Measurements from ENCODE around the gene PLXNA2.

Gene PLXNA2

DNA sequence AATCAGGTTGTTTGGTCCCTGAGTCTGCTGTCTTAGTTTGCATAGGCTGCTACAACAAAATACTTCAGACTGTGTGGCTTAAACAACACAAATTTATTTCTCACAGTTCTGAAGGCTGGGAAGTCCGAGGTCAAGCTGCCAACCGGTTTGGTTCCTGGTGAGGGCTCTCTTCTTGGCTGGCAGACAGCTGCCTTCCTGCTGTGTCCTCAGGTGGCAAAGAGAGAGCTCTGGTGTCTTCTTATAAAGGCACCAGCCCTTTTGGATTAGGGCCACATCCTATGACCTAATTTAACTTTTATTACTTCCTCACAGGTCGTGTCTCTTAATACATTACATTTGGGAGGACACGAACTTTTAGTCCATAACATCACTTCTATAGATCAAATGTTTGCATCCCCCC lies 243.7 kb downstream of the PLXNA2 start:
- Histone ChIP-seq H3K27me3 (no peaks in the 10 kb centered on the region), H4K20me1 (no peaks in the 10 kb centered on the region), H3K4me2 (no peak overlapping the region), H3K9me3 (no peaks in the 10 kb centered on the region), H3K4me3 (no peak overlapping the region), H3K4me1 (no peaks in the 10 kb centered on the region), H3K9ac (no peak overlapping the region), H3K36me3 (no peaks in the 10 kb centered on the region), H3K27ac (no peak overlapping the region)
- no peak for TF ChIP-seq Cebpa-rat (IDR thresholded peaks at IDR 0.05)

DNA sequence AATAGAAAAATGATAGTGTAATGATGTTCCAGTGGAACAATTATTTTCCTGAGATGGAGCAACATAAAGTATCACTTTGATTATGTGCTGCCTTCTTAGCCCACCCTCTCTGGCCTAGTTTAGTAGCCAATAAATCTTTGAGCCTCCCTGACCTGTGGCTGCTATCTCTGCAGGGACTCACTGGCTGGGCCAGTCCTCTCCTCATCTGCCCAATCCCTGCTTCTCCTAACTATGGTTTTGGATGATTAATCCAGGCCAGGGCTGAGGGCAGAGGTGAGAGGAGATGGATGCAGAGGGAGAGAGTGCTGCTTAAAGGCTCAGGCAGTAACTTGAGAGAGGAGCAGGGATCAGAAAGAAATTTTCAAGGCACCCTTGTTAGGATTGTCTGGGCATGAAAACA lies 244.2 kb downstream of the PLXNA2 start:
- Histone ChIP-seq H3K4me2 (no peak overlapping the region), H3K27me3 (no peaks in the 10 kb centered on the region), H3K27ac (no peak overlapping the region), H3K4me1 (no peaks in the 10 kb centered on the region), H3K4me3 (no peak overlapping the region), H3K9ac (no peak overlapping the region), H4K20me1 (no peaks in the 10 kb centered on the region), H3K9me3 (no peaks in the 10 kb centered on the region), H3K36me3 (no peaks in the 10 kb centered on the region)
- TF ChIP-seq Cebpa-rat (IDR thresholded peaks at IDR 0.05) = no peak

DNA sequence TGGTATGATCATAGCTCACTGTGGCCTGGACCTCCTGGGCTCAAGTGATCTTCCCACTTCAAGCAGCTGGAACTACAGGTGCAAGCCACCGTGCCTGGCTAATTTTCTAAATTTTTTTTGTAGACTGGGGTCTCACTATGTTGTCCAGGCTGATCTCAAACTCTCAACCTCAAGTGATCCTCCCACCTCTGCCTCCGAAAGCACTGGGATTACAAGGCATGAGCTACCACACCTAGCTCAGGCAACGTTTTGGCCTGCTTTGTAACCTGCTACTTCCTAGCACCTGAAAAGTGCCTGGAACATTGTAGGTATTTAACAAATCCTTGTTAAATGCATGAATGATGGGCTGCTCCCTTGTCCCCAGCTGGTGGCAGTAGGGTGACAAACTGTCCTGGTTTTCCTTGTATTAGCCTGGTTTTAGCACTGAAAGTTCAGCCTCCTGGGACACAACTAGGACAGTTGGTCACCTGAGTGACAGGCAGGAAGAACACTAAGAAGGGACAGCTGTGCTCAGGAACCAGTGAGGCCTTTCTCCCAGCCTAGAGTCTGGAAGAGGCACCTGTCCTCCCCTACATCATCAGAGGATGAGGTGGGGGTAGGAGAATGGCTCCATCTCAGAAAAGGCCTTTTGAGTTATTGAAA lies 244.8 kb downstream of the PLXNA2 start:
- TF ChIP-seq Cebpa-rat (IDR thresholded peaks at IDR 0.05) = no peak
- H3K27me3 ChIP-seq = no peaks in the 10 kb centered on the region

DNA sequence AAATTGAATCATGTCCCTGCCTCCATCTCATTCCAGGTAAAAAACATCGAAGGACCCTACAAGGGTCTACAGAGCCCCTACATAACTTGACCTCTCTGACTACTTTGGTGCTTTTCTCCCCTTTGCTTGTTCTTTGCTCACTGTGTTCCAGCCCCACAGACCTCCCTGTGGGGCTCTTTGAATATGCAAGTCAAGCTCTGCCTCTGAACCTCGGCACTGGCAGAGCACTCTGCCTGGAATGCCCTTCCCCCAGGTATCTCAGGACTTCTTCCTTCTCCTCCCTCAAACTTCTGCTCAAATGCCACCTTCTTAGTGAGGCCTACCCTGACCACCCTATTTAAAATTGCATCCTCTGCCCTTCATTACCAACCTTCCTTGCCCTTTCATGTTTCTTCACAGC lies 245.5 kb downstream of the PLXNA2 start:
- no peak for TF ChIP-seq Cebpa-rat (IDR thresholded peaks at IDR 0.05)
- no peak overlapping the region for H3K9ac ChIP-seq

More for the DNA sequence above, 244.8 kb downstream of the PLXNA2 start:
- Histone ChIP-seq H3K9me3 (no peaks in the 10 kb centered on the region), H3K9ac (no peak overlapping the region), H3K4me3 (no peak overlapping the region), H3K4me1 (no peaks in the 10 kb centered on the region), H3K27ac (no peak overlapping the region), H3K36me3 (no peaks in the 10 kb centered on the region), H3K4me2 (no peak overlapping the region), H4K20me1 (no peaks in the 10 kb centered on the region)

DNA sequence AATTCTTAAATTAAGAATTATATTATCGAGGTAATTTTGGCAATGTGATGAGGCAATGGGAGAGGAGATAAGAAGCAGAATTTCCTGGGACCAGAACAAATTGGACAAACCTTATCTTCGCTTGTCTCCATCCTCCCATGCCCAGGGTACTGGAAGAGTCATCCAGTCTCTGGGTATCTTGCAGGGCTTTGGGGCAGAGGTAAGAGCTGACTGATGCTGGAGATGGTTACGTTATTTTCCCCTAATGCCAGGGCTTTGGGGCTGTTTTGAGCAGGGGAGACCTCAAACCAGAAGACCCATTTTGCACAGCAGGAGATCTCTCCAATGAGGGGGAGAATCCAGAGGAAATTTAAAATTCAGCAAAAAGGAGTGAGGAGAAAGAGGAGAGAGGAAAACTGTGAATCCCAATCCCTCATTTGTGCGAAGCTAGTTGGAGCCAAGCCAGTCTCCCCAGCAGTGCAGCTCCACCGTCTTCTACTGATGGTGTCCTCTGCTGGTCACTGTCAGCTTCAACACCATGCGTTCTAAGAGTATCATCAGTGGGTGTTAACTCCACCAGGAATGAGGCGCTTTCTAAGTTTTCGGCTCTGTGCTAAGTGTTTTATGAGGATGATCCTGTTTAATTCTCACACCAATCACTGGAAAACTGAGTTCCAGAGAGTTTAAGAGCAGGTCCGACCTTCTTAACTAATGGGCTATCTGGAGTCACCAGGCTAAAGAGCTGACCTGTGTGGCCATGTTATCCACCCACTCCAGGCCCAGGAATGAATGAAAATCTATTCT lies 246.5 kb downstream of the PLXNA2 start:
- H3K4me3 ChIP-seq = no peak overlapping the region
- no peak overlapping the region for H3K9ac ChIP-seq
- no peaks in the 10 kb centered on the region for H3K9me3 ChIP-seq
- no peak overlapping the region for H3K4me2 ChIP-seq
- H3K4me1 ChIP-seq = no peaks in the 10 kb centered on the region
- no peaks in the 10 kb centered on the region for H4K20me1 ChIP-seq
- no peaks in the 10 kb centered on the region for H3K36me3 ChIP-seq
- no peaks in the 10 kb centered on the region for H3K27me3 ChIP-seq
- TF ChIP-seq Cebpa-rat (IDR thresholded peaks at IDR 0.05) = no peak
- H3K27ac ChIP-seq = no peak overlapping the region

More for the DNA sequence above, 245.5 kb downstream of the PLXNA2 start:
- no peaks in the 10 kb centered on the region for H3K4me1 ChIP-seq
- H3K4me3 ChIP-seq = no peak overlapping the region
- H3K4me2 ChIP-seq = no peak overlapping the region
- no peaks in the 10 kb centered on the region for H3K36me3 ChIP-seq
- no peak overlapping the region for H3K27ac ChIP-seq
- H3K9me3 ChIP-seq = no peaks in the 10 kb centered on the region
- H3K27me3 ChIP-seq = no peaks in the 10 kb centered on the region
- no peaks in the 10 kb centered on the region for H4K20me1 ChIP-seq

DNA sequence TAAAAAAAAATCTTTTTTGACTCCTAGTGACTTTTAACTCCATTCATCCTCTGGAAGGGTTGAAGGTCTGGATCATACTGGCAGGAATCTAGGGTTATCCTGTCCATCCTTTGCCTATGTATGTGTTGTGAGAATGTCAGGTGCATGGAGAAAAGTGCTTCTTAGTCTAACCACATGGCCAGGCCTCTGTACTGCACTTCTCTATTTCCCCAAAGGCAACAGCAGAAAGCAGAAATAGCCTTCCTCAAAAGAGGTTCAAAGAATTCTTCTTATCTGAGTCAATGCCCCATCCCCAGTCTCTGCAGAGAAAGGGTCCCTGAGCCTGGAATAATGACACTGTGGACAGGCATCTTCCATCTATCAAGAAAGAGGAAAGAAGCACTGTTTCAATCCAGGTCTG lies 247.5 kb downstream of the PLXNA2 start:
- Histone ChIP-seq H3K4me2 (no peak overlapping the region), H3K9ac (no peak overlapping the region)
- no peak for TF ChIP-seq Cebpa-rat (IDR thresholded peaks at IDR 0.05)

DNA sequence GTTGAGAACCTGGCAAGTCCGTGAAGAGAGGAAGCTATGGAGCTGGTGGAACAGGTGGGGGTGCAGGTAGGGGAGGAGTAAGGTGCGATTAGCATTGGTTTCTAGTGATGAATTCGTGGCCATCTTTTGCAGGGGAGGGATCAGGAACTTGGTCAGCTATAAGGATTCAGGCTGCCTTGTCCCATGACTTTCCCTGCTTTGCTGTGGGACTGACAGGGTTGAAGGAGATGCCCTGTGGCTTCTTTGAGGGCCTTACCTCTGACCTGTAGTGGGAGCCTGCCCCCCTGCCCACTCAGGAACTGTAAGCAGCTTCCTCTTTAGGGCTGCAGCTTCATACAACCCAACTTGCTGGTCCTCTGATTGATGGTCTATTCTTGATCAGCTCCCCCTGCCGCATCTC lies 248.6 kb downstream of the PLXNA2 start:
- Histone ChIP-seq H3K9ac (no peak overlapping the region), H3K27ac (no peak overlapping the region), H3K36me3 (no peaks in the 10 kb centered on the region), H3K4me1 (no peaks in the 10 kb centered on the region), H3K9me3 (no peaks in the 10 kb centered on the region), H4K20me1 (no peaks in the 10 kb centered on the region), H3K4me3 (no peak overlapping the region), H3K4me2 (no peak overlapping the region), H3K27me3 (no peaks in the 10 kb centered on the region)
- TF ChIP-seq Cebpa-rat (IDR thresholded peaks at IDR 0.05) = no peak

More for the DNA sequence above, 247.5 kb downstream of the PLXNA2 start:
- no peaks in the 10 kb centered on the region for H3K4me1 ChIP-seq
- H4K20me1 ChIP-seq = no peaks in the 10 kb centered on the region
- no peaks in the 10 kb centered on the region for H3K36me3 ChIP-seq
- no peak overlapping the region for H3K27ac ChIP-seq
- no peak overlapping the region for H3K4me3 ChIP-seq
- H3K9me3 ChIP-seq = no peaks in the 10 kb centered on the region
- no peaks in the 10 kb centered on the region for H3K27me3 ChIP-seq

DNA sequence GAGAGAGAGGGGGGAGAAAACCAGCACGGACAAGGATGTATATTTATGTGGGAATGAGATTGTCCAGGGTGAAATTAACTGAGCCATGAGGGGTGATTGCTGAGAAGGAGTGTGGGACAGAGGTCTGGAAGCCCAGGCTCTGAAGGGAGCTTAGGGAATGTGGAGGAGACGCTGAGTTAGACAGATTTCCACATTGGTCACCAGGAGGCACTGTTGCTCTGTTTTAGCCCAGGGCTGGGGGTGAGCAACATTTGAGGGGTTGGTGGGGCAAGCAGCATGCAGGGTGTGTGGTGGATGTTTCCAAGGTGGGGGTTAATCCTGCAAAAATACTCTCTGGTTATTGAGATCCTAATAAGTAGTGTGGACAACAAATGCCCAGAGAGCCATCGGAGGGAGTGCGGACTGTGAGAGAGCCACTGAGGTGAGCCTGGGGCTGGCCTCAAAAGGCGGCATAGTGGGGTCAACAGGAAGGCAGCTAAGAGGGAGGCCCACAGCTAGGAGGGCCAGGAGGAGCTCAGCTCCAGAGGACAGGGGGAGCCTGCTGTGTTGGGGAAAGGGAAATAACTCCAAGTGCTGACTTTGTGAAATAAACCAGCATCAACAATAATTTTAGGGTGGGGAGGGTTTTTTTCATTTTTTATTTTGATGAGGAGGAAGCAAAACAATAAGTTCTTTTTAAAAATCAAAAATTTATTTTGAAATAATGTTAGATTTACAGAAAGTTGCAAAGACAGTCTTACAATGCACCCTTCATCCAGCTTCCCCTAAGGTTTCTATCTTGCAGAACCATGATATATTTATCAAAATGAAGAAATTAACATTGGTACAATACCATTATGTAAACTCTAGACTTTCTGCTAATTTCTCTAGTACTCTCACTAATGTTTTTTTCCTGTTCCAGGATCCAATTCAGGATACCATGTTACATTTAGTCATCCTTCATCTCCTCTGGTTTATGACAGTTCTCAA lies 250.4 kb downstream of the PLXNA2 start:
- no peak for TF ChIP-seq Cebpa-rat (IDR thresholded peaks at IDR 0.05)
- H3K4me2 ChIP-seq = no peak overlapping the region
- H3K4me1 ChIP-seq = no peaks in the 10 kb centered on the region
- H3K27me3 ChIP-seq = no peaks in the 10 kb centered on the region
- no peaks in the 10 kb centered on the region for H3K36me3 ChIP-seq
- H3K9me3 ChIP-seq = no peaks in the 10 kb centered on the region
- no peaks in the 10 kb centered on the region for H4K20me1 ChIP-seq
- H3K9ac ChIP-seq = no peak overlapping the region
- H3K27ac ChIP-seq = no peak overlapping the region
- no peak overlapping the region for H3K4me3 ChIP-seq

DNA sequence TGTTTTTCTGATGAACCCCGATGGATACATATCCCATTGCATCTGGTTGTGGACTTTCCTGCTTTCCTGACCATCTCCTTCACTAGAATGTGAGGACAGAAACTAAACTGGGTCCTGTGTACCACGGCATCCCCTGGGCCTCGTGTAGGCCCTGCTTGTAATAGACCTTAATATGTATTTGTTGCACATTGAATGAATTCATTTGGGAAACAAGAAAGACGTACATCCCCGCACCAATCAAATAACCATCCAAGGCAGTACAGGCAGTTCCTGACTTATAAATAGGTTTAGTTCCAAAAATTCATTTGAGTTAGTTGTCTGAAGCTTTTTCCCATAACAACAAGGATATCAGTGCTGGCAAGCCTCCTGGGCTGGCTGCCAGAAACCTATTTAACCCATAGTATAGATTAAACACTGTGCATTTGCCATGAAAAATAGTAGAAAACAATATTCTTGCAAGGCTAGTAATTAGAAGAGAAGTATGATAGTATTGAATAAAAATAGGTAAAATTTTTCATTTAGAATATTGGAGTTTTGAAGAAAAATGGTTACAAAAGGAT lies 251.4 kb downstream of the PLXNA2 start:
- H3K4me3 ChIP-seq = no peak overlapping the region
- H4K20me1 ChIP-seq = no peaks in the 10 kb centered on the region
- H3K27me3 ChIP-seq = no peaks in the 10 kb centered on the region
- TF ChIP-seq Cebpa-rat (IDR thresholded peaks at IDR 0.05) = no peak
- H3K4me1 ChIP-seq = no peaks in the 10 kb centered on the region
- no peak overlapping the region for H3K4me2 ChIP-seq
- no peaks in the 10 kb centered on the region for H3K36me3 ChIP-seq
- no peak overlapping the region for H3K27ac ChIP-seq
- H3K9me3 ChIP-seq = no peaks in the 10 kb centered on the region
- no peak overlapping the region for H3K9ac ChIP-seq
